Stimulated activated CD8-positive, alpha-beta memory T cell treated with anti-CD3 and anti-CD28 coated beads, Interleukin-4, amount 100 ng/mL, for 4 hours (primary cell): ENCODE measurements around the gene TRNP1.

Experiments used
- DNase-seq, 2 donors: peaks; one replicate each; pipeline ENCODE4 v3.0.0-alpha.2; 2020; ENCODE audit warnings: low read depth in 2 of 2, low spot score in 1 of 2

The TRNP1 gene

GRCh38 chr1:27025718-27026117 lies 32.2 kb downstream of the TRNP1 start:
- DNase-seq, result no peak

- DNase-seq, result no peak
Observed at GRCh38 chr1:27026621-27027574, 33.4 kb downstream of the TRNP1 start.

- no peak for DNase-seq
Observed at GRCh38 chr1:27027575-27028250, 34.2 kb downstream of the TRNP1 start.

- no peak for DNase-seq
Observed at GRCh38 chr1:27029517-27029916, 36.0 kb downstream of the TRNP1 start.

GRCh38 chr1:27031235-27032118 lies 38.0 kb downstream of the TRNP1 start:
- no peak for DNase-seq

- DNase-seq, result no peak
Observed at GRCh38 chr1:27032119-27032461, 38.6 kb downstream of the TRNP1 start.

GRCh38 chr1:27033043-27033746 lies 39.7 kb downstream of the TRNP1 start:
- DNase-seq, result no peak

GRCh38 chr1:27035344-27035743 lies 41.9 kb downstream of the TRNP1 start:
- DNase-seq, result no peak

- no peak for DNase-seq
Observed at GRCh38 chr1:27036718-27037117, 43.2 kb downstream of the TRNP1 start.

- no peak for DNase-seq
Observed at GRCh38 chr1:27037518-27037917, 44.0 kb downstream of the TRNP1 start.

- DNase-seq, result no peak
Observed at GRCh38 chr1:27038020-27038419, 44.5 kb downstream of the TRNP1 start.

- DNase-seq, result no peak
Observed at GRCh38 chr1:27042670-27043069, 49.2 kb downstream of the TRNP1 start.

GRCh38 chr1:27044613-27045151 lies 51.2 kb downstream of the TRNP1 start:
- peak; percentile 69 to 94 for DNase-seq

GRCh38 chr1:27045973-27046558 lies 52.6 kb downstream of the TRNP1 start:
- peak; percentile 23 to 34 for DNase-seq

GRCh38 chr1:27047914-27048313 lies 54.4 kb downstream of the TRNP1 start:
- DNase-seq, result no peak

GRCh38 chr1:27049100-27049499 lies 55.6 kb downstream of the TRNP1 start:
- no peak for DNase-seq

GRCh38 chr1:27049607-27050006 lies 56.1 kb downstream of the TRNP1 start:
- no peak for DNase-seq
